Cardiac muscle cell (in vitro differentiated cells and primary cell): ENCODE data around the gene FAM117A. TPM values are rescaled to one million over a fixed set of nuclear protein-coding genes. Genes with fewer than 3 reads are reported as not detected.
A peak's percentile ranks its signal among the peaks of the same experiment; 100 is the strongest.

Source experiments
- DNase-seq, 2 donors: peaks; one replicate each; pipeline versions ENCODE4 v3.0.0 to v3.0.0-alpha.2; 2010 to 2017; ENCODE audit warnings: low read depth in 1 of 2, low spot score in 1 of 2
- H3K27ac ChIP-seq: fragments of 200-600 bp; sonication (generic); 2 replicates; pipeline ENCODE4 v1.5.1; 2016
- H3K27me3 ChIP-seq: fragments of 200-600 bp; sonication (generic); 2 replicates; pipeline ENCODE4 v1.6.0; 2016; ENCODE audit warnings: control low read depth
- H3K36me3 ChIP-seq: fragments of 200-600 bp; sonication (generic); 2 replicates; pipeline ENCODE4 v1.5.1; 2016; ENCODE audit warnings: control low read depth
- H3K4me1 ChIP-seq: fragments of 200-600 bp; sonication (generic); 2 replicates; pipeline ENCODE4 v1.8.1; 2017; ENCODE audit warnings: low read depth, mild to moderate bottlenecking, mixed run types
- H3K4me3 ChIP-seq: fragments of 200-600 bp; sonication (generic); 2 replicates; pipeline ENCODE4 v1.5.1; 2016; ENCODE audit warnings: mild to moderate bottlenecking
- H3K9me3 ChIP-seq: fragments of 200-600 bp; sonication (generic); 2 replicates; pipeline ENCODE4 v1.5.1; 2017; ENCODE audit warnings: low read depth, mild to moderate bottlenecking, control low read depth
- CTCF ChIP-seq: IDR thresholded peaks from 2 replicates; pipeline ENCODE4 v1.5.1; 2012; ENCODE audit warnings: low read depth, mild to moderate bottlenecking, low read length
- polyA plus RNA-seq: library from polyadenylated mRNA; unstranded; fragments of >200 nt; fragmentation: Nextera tagmentation; extraction: Ambion mirVana; gene quantifications from 2 replicates; pipeline ENCODE4 v1.2.1, GENCODE V29; 2016
- total RNA-seq: library from RNA; depleted of rRNA; stranded (reverse); fragments of >200 nt; gene quantifications from 2 replicates; pipeline ENCODE4 v1.2.3, GENCODE V29; 2016

Gene FAM117A
- total and polyA plus RNA-seq, 2 experiments from 2014 or later: 21.8 to 30.9 TPM

DNA sequence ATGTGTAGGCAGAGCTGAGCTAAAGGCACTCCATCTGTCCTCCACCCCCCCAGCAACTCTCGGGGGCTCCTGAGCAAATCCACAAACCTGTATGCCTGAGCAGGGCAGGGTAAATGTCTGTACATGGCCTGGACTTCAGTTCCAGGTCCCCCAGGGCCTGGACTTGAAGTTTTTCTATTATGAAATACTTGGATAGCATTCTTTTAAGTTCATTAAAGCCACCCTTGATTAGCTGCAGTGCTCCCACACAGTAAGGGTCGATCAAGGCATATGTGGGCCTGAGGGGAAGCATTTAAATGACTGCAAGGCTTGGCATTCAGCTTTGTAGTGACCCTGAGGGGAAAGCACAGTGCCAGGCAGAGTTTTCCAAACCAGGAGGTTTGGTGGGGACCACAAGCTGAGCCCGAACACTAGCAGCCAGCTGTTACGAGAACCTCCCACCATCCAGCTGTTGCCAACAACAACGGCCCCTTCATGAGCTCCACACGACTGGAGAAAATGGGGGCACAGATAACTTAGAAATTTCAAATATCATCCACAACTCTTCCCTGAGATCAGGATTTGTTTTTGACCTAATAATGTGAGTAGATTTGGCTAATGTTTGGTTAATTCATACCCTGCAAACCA, 6.7 kb downstream of the FAM117A start:
- no peak for DNase-seq
- no peaks in the 10 kb centered on the region for H3K9me3 ChIP-seq
- H3K27ac ChIP-seq: no peak overlapping the region
- no peaks in the 10 kb centered on the region for H3K27me3 ChIP-seq
- no peak for TF ChIP-seq CTCF
- peaks cover 14% of the 10 kb centered on the region for H3K4me1 ChIP-seq
- H3K36me3 ChIP-seq: no peaks in the 10 kb centered on the region
- H3K4me3 ChIP-seq: no peak overlapping the region

DNA sequence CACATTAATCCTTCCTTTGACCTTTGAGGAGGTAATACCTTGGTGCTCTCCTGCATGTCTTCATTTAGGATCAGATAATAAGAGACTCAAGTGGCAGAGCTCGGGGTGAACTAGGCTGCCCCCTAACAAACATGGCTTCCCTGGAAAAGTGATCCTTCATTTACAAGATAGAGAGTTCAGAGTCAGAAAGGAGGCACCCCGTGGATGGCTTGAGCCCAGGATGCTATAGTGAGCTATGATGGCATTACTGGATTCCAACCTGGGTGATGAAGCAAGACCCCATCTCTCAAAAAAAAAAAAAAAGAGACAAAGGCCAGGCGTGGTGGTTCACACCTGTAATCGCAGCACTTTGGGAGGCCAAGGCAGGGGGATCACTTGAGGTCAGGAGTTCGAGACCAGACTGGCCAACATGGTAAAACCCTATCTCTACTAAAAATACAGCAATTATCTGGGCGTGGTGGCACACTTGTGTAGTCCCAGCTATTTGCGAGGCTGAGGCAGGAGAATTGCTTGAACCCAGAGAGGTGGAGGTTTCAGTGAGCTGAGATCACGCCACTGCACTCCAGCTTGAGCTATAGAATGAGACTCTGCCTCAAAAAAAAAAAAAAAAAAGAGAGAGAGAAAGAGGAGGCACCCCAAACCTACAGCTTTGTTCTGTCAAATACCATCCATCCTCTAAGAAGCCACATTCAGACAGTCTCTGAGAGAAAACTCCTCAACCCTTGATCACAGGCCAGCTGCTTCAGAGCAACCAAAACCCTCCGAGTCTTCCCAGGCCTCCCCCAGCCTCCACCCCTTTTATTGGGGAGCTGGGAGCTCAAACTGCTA, 7.4 kb downstream of the FAM117A start:
- no peaks in the 10 kb centered on the region for H3K27me3 ChIP-seq

GRCh38 chr17:49755663-49756283, 8.2 kb downstream of the FAM117A start:
- Histone ChIP-seq H3K4me1 (peaks cover 14% of the 10 kb centered on the region), H3K4me3 (no peak overlapping the region), H3K27ac (peak overlapping the region; percentile 2), H3K27me3 (no peaks in the 10 kb centered on the region), H3K9me3 (no peaks in the 10 kb centered on the region), H3K36me3 (no peaks in the 10 kb centered on the region)
- DNase-seq: peak in 1 of 2 donors; percentile 31
- no peak for TF ChIP-seq CTCF

More for the DNA sequence above, 7.4 kb downstream of the FAM117A start:
- no peaks in the 10 kb centered on the region for H3K36me3 ChIP-seq
- no peak overlapping the region for H3K4me3 ChIP-seq
- no peak for TF ChIP-seq CTCF
- peaks cover 14% of the 10 kb centered on the region for H3K4me1 ChIP-seq
- H3K9me3 ChIP-seq: no peaks in the 10 kb centered on the region
- DNase-seq: no peak
- H3K27ac ChIP-seq: no peak overlapping the region

DNA sequence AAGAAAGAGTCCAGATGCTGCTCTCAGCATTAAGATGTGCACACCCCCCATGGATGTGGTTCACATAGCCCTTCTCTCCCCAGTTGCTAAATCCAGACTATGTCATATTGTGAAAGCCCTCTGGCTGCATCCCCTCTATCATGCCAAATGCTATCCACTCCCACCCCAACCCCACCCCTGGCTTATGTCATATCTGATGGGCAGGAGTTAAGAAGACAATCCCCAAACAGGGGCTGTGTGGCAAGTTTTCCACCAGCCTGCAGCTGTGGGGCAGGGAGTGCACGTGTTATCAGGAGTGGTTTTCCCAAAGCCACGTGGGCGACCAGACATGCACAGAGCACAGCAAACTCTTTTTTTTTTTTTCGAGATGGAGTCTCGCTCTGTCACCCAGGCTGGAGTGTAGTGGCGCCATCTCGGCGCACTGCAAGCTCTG, 10.0 kb downstream of the FAM117A start:
- no peak overlapping the region for H3K4me3 ChIP-seq
- peak in 1 of 2 donors; percentile 92 for DNase-seq
- H3K36me3 ChIP-seq: no peaks in the 10 kb centered on the region
- no peak for TF ChIP-seq CTCF
- H3K27ac ChIP-seq: no peak overlapping the region
- no peaks in the 10 kb centered on the region for H3K27me3 ChIP-seq
- peaks cover 14% of the 10 kb centered on the region for H3K4me1 ChIP-seq
- no peaks in the 10 kb centered on the region for H3K9me3 ChIP-seq

DNA sequence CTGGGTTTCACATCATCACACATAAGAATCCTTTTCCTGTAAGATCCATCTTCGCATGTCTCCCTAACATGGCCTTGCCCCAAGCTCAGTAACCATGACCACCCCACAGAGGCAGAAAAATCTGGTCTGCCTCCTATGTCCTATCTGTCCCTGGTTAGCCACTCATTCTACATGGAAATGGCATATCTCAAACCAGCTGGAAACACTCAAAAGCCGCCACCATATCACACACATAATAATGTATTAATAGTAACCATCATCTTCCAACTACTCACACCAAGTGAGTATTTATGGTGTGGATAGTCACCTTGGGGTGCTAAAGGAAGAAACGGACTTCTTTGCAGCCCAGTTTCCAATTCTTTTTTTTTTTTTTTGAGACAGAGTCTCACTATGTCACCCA, 11.4 kb downstream of the FAM117A start:
- H3K4me1 ChIP-seq: peaks cover 14% of the 10 kb centered on the region
- DNase-seq: no peak
- no peak overlapping the region for H3K4me3 ChIP-seq
- no peak for TF ChIP-seq CTCF
- H3K27ac ChIP-seq: peak overlapping the region; percentile 34
- no peaks in the 10 kb centered on the region for H3K27me3 ChIP-seq
- H3K36me3 ChIP-seq: no peaks in the 10 kb centered on the region
- H3K9me3 ChIP-seq: no peaks in the 10 kb centered on the region
